HG02840 (cell line): Measurements from ENCODE around the gene RYK.

Source experiments
- ATAC-seq: cut with Tn5 transposase; IDR thresholded peaks from one replicate; pipeline ENCODE4 v1.9.1; 2021; ENCODE audit warnings: mild to moderate bottlenecking, moderate library complexity, moderate number of reproducible peaks; ENCODE audit not compliant: unreplicated experiment, low FRiP score

RYK gene

DNA sequence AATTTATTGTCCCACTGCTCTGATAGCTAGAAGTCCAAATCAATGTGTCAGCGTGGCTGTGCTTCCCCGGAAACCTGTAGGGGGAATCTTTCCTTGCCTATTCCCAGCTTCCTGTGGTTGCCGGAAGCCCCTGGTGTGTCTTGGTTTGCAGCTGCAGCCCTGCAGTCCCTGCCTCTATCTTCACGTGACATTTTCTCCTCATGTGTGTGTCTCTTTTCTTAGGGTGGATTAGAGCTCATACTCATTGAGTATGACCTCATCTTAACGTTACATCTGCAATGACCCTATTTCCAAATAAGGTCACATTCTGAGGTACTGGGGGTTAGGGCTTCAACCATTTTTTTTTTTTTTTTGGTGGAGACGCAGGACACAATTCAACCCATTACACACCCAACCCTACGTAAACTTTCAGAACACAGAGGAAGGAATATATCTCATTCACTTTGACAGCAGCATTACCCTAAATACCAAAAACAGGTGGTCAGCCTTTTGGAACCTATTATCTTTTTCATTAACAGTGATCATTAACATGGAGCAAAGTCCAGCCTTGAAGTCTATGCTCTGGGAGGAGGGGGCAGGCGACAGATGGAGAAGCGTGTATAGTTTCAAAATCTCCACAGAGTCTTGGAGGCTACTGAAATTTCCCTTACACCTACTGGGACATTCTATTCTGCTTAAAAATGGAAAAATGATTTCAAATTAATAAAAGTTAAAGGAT, 88.6 kb downstream of the RYK start:
- no peak for ATAC-seq

DNA sequence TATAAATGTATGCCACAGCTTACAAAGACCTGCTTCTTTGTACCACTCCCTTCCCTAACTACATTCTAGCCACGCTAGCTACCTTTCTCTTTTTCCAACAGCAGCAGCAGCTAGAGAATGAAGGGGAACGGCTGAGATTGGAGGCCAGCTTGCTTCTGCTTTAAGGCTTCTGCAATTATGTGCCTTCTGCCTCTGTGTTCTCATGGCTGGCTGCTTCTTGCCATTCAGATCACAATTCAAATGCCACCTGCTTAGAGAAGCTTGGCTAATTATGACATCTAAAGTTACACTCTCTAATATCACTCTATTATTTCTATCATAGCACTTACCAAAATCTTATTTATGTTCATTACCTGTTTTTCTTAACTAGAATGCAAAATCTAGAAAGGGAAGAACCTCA, 95.2 kb downstream of the RYK start:
- no peak for ATAC-seq

DNA sequence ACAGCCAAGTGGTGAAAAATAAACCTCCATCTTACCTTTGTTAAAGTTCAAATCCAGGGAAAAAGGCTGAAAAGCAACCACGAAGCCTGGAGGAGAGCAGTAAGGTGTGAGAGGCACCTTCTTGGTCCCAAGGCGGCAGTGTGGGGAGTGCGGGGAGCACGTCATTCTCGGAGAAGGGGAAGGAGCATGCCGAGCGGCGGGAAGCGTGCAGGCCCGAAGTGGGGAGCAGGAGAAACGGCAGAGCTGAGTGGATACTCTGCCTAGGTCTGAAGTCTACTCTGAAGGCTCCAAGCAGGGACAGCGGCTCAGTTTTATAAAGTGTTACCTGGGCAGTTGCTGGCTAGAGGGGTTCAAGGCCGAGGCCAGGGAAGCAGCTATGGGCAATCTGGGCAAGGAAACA, 96.9 kb downstream of the RYK start:
- ATAC-seq: no peak

DNA sequence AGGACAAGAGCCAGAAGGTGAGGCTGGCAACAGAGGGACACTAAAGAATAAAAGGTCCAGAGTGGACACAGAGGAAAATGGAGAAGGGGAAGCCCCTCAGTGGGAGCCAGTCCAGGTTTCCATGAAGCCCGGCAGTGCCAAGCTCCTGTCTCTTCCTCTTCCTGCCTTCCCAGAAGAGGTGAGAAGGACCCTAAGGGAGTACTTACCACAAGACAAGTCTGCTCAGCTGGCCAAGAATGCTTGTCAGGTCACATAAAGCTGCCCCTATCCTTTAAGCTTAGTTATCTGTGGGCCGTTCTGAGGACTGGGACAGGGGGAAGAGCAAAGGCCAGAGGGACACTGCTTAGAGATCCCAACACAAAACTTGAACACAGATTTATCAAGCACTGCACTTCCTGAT, 100.2 kb downstream of the RYK start:
- no peak for ATAC-seq

DNA sequence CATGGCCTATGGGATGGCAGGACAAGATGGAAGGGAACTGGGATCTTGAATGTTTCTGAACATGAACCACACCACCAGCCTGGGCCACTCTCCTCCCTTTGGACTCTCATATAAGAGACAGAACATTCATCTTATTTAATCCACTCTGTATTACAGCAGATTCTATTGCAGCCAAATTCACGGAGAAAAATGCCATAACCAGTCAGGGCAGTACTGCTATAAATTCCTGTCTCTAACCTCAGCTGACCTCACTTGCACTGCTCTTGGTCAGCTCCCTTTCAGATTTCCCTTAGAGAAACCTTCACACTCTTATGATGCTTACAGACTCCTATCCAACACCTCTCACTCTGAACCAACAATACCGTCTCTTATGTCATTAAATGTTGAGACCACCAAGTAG, 101.4 kb downstream of the RYK start:
- no peak for ATAC-seq

DNA sequence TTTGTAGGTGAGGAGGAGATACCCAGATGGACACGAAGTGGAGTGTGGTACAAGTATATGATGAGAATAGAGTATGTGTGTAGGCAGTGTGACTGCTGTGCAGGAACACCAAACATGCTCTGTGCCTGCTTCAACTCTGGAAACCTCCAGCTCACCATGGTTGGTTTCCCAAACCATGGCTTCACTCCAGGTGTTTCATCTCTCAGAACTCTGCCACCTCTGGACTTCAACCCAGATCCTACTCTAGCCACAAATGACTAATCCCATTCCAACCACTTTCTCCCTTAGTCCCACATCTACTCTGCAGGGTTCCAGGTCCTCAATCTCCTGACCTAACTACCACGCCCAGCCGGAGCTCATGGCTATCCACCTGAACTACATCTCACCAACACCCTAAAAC, 102.1 kb downstream of the RYK start:
- no peak for ATAC-seq

DNA sequence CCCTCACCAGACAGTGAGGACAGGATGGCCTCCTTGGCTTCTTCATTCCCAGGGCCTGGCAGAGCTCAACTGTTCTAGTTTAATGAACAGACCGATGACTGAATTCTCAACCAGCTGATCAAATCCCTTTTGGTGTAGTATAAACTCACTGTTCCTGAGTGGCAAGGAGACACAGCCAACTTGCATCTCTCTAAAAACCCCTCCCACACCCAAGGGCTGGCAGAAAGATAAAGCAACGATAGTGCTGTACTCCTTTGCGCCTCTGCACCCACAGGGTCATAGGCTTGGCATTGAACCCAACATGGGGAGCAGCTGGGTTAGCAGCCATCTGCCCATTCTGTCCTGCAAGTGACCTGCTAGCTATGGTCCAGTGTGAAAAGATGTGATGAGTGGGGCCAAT, 103.2 kb downstream of the RYK start:
- no peak for ATAC-seq

DNA sequence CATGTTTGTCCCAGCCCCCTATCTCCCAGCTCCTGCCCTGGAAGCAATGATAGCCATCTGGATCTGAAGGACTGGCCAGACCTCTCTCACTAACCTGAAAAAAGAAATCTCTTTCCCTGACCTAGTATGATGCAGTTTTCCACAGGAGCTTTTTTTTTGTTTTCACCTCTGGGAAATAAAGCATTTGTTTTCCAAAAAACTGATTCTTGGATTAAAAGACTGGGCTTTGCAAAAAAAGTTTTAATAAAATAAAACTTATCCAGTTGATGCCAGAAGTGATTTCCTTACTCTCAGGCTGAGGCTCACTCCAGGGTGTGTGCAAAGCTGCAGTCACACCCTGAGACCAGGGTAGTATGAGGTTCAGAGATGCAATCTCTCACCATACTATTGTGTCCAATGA, 104.0 kb downstream of the RYK start:
- no peak for ATAC-seq

DNA sequence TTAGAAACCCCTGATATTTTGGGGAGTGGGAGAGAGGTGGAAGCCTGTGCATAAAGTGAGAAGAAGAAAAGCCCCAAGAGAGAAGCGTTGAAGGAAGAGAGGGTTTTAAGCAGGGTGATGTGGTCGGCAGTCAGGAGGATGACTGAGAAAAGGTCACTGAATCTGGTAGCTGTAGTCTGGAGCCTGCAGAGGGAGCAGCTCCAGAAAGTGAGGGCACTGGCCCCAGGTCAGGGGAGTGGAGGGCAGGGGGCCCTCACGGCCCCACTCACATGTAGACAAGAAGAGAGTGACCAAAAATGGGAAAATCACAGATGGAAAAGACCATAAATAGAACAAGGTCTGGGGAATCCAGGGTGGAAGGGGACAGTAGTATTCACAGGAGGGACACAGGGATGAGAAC, 105.5 kb downstream of the RYK start:
- no peak for ATAC-seq

DNA sequence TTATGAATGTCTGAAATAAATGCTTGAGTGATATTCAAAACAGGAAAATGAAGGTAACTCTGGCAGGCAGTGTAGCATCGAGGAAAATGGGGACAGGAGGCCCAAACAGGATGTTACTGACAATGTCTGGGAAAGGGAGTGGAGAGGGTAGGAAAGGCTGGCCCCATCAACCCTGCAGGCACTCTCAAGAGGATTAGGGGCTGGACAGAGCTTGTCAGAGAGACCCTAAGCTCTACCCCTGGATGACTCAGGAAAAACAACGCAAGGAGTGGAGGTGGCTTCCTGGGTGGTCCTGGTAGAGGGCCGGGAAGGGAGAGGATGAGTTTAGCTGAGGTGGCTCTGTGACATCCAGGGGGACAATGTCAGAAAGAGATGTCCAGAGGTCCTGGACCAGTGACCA, 106.0 kb downstream of the RYK start:
- no peak for ATAC-seq

DNA sequence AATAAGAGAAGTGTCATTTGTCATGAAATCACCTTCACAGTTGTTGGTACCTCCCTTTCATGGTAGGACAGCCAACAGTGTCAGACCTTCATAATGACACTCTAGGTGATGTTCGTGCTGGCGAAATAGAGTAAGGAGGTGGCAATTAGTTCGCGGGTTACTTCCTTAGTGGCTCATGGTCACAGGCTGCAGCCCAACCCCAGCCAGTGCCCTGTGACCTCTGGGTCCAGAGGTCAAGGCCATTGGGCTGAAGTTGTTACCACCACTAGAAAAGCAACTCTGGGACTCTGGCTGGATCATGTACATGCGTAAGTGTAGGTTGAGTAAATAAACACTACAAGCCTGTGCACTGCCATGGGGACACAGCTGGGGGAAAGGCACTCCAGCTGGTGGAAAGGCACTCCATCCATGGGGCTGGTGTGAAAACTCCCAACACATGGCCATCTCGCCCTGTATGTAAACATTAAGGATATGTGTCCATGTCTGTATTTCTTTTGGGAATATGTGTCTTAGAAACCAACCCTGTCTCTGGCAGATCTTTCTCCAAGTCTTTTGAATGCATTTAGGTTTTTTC, 106.7 kb downstream of the RYK start:
- no peak for ATAC-seq

DNA sequence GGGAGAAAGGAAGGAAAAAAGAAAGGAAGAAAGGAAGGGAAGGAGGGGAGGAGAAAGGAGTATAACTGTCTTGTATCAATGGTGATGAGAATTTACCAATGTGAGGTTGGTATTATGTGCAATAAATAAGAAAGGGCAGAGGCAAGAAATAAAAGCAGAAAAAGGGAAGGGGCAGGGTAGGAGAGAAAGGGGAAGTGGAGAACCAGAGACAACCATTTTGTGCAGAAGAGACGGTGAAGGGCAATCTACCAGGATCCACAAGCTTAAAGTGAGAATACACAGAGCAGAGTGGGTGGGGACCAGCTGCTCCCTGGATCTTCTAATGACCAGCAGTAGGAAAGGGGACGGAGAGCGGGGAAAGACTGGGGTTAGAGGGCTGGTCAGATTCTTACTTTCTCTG, 114.1 kb downstream of the RYK start:
- no peak for ATAC-seq

DNA sequence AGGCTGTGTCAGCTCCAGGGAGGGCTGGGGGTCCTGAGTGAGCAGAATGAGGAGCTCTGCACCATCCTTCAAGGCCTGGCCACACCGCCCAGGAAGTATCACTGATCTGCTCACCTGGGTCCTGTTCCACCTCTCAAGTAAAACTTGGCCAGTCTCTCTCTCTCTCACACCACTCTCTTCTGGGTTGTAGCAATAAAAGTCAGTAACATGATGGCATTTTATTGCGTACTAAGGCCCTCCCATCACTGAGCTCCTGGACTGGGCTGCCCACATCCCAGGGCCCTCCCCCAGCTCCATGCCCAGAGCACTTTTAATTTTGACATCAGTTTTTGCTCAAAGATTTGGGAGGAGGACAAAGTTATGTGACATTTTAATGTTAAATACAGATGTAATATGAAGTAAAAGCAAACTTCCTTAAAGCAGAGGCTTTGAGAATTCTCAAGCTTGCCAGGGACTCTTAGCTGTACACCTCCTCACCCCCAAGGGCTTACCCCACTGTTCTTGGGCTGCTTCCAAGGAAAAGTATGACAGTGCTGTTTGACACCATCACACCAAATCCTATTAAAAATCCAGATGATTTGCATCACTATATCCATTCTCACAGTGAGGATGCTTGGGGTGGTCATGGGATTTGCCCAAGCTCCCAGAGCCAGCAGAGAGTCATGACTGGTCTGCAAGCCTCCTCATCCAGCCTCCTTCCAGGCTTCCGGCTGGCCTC, 115.8 kb downstream of the RYK start:
- no peak for ATAC-seq

DNA sequence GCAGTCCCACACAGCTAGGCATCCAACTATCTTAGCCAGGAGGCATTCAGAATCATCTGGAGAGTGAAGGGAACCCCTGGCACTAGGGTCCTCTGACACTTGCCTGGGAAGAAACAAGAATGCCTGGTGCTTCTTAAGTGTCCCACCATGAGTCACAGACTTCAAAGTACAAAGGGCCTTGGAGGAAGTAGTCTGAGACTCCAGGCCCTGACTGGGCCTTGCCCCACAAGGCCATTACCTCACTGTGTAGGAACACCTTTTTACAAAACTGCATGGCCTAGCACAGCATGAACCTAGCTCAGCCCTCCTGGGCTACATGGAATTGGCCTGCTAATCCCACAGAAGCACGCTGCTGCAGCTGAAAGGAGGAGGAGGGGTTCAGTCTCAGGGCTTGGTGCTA, 116.4 kb downstream of the RYK start:
- ATAC-seq: no peak

DNA sequence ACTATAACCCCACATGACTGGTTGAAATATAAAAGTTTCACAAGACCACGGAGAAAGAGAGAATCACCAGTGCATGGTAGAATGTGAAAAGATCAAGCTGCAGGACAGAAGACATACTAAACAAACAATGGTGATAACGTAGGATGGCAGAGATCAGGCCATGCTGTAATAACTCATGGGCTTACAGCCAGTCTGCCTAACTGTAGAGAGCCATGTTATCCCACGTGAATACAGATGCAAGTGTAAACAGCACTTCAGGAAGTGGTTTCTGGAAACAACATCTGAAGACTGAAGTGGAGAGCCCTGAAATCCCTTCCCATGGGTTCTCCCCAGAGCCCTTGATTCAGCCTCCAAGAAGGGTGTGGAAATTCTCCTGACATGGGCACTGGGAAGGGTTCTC, 117.7 kb downstream of the RYK start:
- ATAC-seq: no peak

DNA sequence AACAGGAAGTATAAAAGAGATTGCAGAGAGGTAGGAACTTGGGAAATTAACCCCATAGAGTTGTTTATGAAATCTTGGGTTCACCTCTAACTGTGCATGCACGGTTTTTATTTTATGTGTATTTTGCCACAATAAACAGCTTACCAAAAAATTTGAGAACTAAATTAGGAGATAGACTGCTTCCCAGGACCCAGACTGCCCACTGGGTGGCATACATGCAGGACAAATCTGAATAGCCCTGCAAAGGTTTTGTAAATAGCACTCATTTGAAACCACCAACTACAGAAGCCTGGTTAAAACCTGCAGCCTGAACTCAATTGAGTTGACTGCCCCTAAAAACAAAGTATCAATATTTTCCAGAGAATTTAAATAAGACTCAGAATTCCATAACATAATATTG, 124.5 kb downstream of the RYK start:
- no peak for ATAC-seq

DNA sequence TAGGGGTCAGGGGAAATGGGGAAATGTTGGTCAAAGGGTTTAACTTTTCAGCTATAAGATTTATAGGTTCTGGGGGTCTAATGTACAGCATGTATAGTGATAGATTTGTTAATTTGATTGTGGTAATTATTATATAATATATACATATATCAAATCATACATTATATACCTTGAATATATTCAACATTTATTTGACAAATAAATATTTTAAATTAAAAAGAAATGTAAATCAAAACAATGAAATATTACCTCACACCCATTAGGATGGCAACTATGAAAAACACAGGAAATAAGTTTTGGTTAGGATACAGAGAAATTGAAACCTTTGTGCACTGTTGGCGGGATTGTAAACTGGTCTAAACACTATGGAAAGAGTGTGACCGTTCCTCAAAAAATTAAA, 135.9 kb downstream of the RYK start:
- ATAC-seq: no peak

DNA sequence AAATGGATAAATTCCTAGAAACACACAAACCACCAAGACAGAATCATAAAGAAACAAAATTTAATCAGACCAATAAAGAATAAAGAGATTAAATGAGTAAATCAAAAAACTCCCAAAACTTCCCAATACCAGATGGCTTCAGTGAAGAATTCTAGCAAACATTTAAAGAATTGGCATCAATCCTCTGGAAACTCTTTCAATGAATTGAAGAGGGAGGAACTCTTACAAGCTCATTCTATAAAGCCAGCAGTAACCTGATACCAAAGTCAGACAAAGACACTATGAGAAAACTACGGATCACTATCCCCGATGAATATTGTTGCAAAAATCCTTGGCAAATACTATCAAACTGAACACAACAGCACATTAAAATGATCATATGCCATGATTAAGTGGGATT, 139.0 kb downstream of the RYK start:
- no peak for ATAC-seq

DNA sequence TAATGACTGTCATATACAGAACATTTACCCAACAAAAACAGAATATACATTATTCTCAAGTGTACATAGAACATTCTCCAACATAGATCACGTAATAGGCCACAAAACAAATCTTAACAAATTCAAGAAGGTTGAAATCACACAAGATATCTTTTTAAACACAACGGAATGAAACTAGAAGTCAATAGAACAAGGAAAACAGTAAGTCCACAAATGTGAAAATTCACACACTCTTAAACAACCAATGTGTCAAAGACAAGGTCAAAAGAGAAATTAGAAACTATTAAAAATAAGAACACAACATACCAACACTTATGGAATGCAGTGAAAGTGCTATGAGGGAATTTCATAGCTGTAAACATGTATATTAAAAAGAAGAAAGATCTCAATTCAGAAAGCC, 139.7 kb downstream of the RYK start:
- ATAC-seq: no peak
